ENCODE measurements around the gene PCNX2. TPM values are rescaled to one million over a fixed set of nuclear protein-coding genes. Genes with fewer than 3 reads are reported as not detected.

The PCNX2 gene
- total RNA-seq, 2 donors from 2014 or later, result 11.2 to 26.0 TPM

GRCh38 chr1:232993555-232993954 lies 302.0 kb downstream of the PCNX2 start:
- no peak overlapping the region for H3K27ac Mint-ChIP-seq
- ATAC-seq (no peak), DNase-seq (ENCODE audit: low spot score in 2 of 2) (no peak)
- peaks cover 50 to 65% of the 10 kb centered on the region in 2 donors for H3K36me3 Mint-ChIP-seq
- peaks cover 8 to 23% of the 10 kb centered on the region in 2 donors for H3K9me3 Mint-ChIP-seq

- Mint-ChIP-seq H3K9me3 (peaks cover 8 to 23% of the 10 kb centered on the region in 2 donors), H3K36me3 (peaks cover 38 to 53% of the 10 kb centered on the region in 2 donors), H3K27ac (no peak overlapping the region)
- ATAC-seq (no peak), DNase-seq (ENCODE audit: low spot score in 2 of 2) (no peak)
Observed at GRCh38 chr1:232992227-232992626, 303.3 kb downstream of the PCNX2 start.

GRCh38 chr1:232991238-232991637 lies 304.3 kb downstream of the PCNX2 start:
- DNase-seq (ENCODE audit: low spot score in 2 of 2) (no peak), ATAC-seq (no peak)
- H3K36me3 Mint-ChIP-seq, result peaks cover 28 to 43% of the 10 kb centered on the region in 2 donors
- H3K9me3 Mint-ChIP-seq, result peaks cover 8 to 19% of the 10 kb centered on the region in 2 donors
- H3K27ac Mint-ChIP-seq, result peak overlapping the region; percentile 34 to 92

GRCh38 chr1:232990176-232991128 lies 305.1 kb downstream of the PCNX2 start:
- Mint-ChIP-seq H3K9me3 (peaks cover 8 to 19% of the 10 kb centered on the region in 2 donors), H3K36me3 (peaks cover 28 to 41% of the 10 kb centered on the region in 2 donors), H3K27ac (peak overlapping the region; percentile 34 to 92)
- ATAC-seq, result no peak
- DNase-seq (ENCODE audit: low spot score in 2 of 2), result no peak

- DNase-seq (ENCODE audit: low spot score in 2 of 2) (no peak), ATAC-seq (no peak)
- Mint-ChIP-seq H3K36me3 (peaks cover 10 to 23% of the 10 kb centered on the region in 2 donors), H3K27ac (no peak overlapping the region), H3K9me3 (peaks cover 5 to 9% of the 10 kb centered on the region in 2 donors)
Observed at GRCh38 chr1:232988572-232989040, 306.9 kb downstream of the PCNX2 start.

GRCh38 chr1:232987774-232988140 lies 307.8 kb downstream of the PCNX2 start:
- peaks cover 0 to 2% of the 10 kb centered on the region in 2 donors for H3K9me3 Mint-ChIP-seq
- ATAC-seq, result no peak
- H3K27ac Mint-ChIP-seq, result no peak overlapping the region
- DNase-seq (ENCODE audit: low spot score in 2 of 2), result no peak
- H3K36me3 Mint-ChIP-seq, result peaks cover 2 to 14% of the 10 kb centered on the region in 2 donors

GRCh38 chr1:232987046-232987773 lies 308.3 kb downstream of the PCNX2 start:
- ATAC-seq (no peak), DNase-seq (ENCODE audit: low spot score in 2 of 2) (no peak)
- Mint-ChIP-seq H3K36me3 (peaks cover 0 to 9% of the 10 kb centered on the region in 2 donors), H3K9me3 (no peaks in the 10 kb centered on the region), H3K27ac (peak overlapping the region in 1 of 2 donors; percentile 29)

- ATAC-seq (no peak), DNase-seq (ENCODE audit: low spot score in 2 of 2) (no peak)
- peaks cover 0 to 2% of the 10 kb centered on the region in 2 donors for H3K36me3 Mint-ChIP-seq
- no peaks in the 10 kb centered on the region for H3K9me3 Mint-ChIP-seq
- H3K27ac Mint-ChIP-seq, result no peak overlapping the region
Observed at GRCh38 chr1:232986527-232986922, 309.0 kb downstream of the PCNX2 start.

- DNase-seq (ENCODE audit: low spot score in 2 of 2), result no peak
- Mint-ChIP-seq H3K27ac (no peak overlapping the region), H3K36me3 (no peaks in the 10 kb centered on the region), H3K9me3 (no peaks in the 10 kb centered on the region)
- ATAC-seq, result peak in 1 of 2 donors; percentile 13
Observed at GRCh38 chr1:232985882-232986526, 309.5 kb downstream of the PCNX2 start.

- ATAC-seq, result no peak
- Mint-ChIP-seq H3K9me3 (no peaks in the 10 kb centered on the region), H3K36me3 (peaks cover 0 to 6% of the 10 kb centered on the region in 2 donors), H3K27ac (peak overlapping the region; percentile 30 to 60)
- DNase-seq (ENCODE audit: low spot score in 2 of 2), result no peak
Observed at GRCh38 chr1:232984577-232985425, 310.7 kb downstream of the PCNX2 start.

GRCh38 chr1:232983817-232984567 lies 311.5 kb downstream of the PCNX2 start:
- ATAC-seq, result no peak
- DNase-seq (ENCODE audit: low spot score in 2 of 2), result no peak

GRCh38 chr1:232983375-232983774 lies 312.1 kb downstream of the PCNX2 start:
- no peak overlapping the region for H3K27ac Mint-ChIP-seq
- no peak for ATAC-seq
- H3K9me3 Mint-ChIP-seq, result peaks cover 0 to 1% of the 10 kb centered on the region in 2 donors
- DNase-seq (ENCODE audit: low spot score in 2 of 2), result no peak
- H3K36me3 Mint-ChIP-seq, result peaks cover 4 to 14% of the 10 kb centered on the region in 2 donors

More at GRCh38 chr1:232983817-232984567, 311.5 kb downstream of the PCNX2 start:
- Mint-ChIP-seq H3K9me3 (no peaks in the 10 kb centered on the region), H3K27ac (peak overlapping the region; percentile 47 to 60), H3K36me3 (peaks cover under 1 to 8% of the 10 kb centered on the region in 2 donors)

- no peak for DNase-seq (ENCODE audit: low spot score in 2 of 2)
- H3K27ac Mint-ChIP-seq, result peak overlapping the region; percentile 48 to 73
- no peak for ATAC-seq
- peaks cover 0 to 4% of the 10 kb centered on the region in 2 donors for H3K9me3 Mint-ChIP-seq
- peaks cover 8 to 24% of the 10 kb centered on the region in 2 donors for H3K36me3 Mint-ChIP-seq
Observed at GRCh38 chr1:232982238-232982944, 313.1 kb downstream of the PCNX2 start.

- ATAC-seq, result no peak
Observed at GRCh38 chr1:232980986-232981560, 314.5 kb downstream of the PCNX2 start.

More at GRCh38 chr1:232980986-232981560, 314.5 kb downstream of the PCNX2 start:
- Mint-ChIP-seq H3K36me3 (peaks cover 8 to 37% of the 10 kb centered on the region in 2 donors), H3K27ac (peak overlapping the region in 1 of 2 donors; percentile 30), H3K9me3 (peaks cover 0 to 4% of the 10 kb centered on the region in 2 donors)
- DNase-seq (ENCODE audit: low spot score in 2 of 2), result no peak

All from activated naive CD4-positive, alpha-beta T cell treated with anti-CD3 and anti-CD28 coated beads, Interleukin-2, amount 50 U/mL, for 72 hours (primary cell).